Measurements from ENCODE around the gene ECM2. TPM values are rescaled to one million over a fixed set of nuclear protein-coding genes. Genes with fewer than 3 reads are reported as not detected.

Gene ECM2
- total and polyA plus RNA-seq, 8 donors, result 0.56 to 3.2 (median 1.8) TPM

GRCh38 chr9:92550765-92551164, 15.0 kb upstream of the ECM2 start:
- 87 to 88% methylated on average over 2 of the region's 2 CpGs for WGBS, 2 donors
- no peak overlapping the region for H3K27ac ChIP-seq
- H3K4me3 ChIP-seq, result no peak overlapping the region
- no peaks in the 10 kb centered on the region for H3K4me1 ChIP-seq
- ATAC-seq (no peak), DNase-seq (no peak), FAIRE-seq (no peak)
- no peak for TF ChIP-seq CTCF (IDR thresholded peaks at IDR 0.05)
- no peaks in the 10 kb centered on the region for H3K36me3 ChIP-seq
- intact Hi-C loops (cut with DNase I), result no loop called here
- H3K27me3 ChIP-seq, result no peaks in the 10 kb centered on the region
- no peaks in the 10 kb centered on the region for H3K9me3 ChIP-seq

DNA sequence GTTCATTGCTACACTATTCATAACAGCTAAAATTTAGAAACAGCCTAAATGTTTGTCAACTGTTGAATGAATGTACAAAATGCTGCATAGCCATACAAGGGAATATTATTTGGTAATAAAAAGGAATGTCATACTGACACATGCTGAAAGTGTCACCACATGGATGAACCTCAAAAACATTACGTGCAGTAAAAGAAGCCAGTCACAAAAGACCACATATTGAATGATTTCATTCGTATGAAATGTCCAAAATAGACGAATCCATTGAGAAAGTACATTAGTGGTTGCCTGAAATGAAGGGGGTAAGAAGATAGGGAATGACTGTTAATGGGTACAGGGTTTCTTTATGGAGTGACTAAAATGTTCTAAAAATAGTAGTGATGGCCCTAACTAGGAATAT, 11.6 kb upstream of the ECM2 start:
- no peaks in the 10 kb centered on the region for H3K9me3 ChIP-seq
- no peaks in the 10 kb centered on the region for H3K4me1 ChIP-seq
- no peaks in the 10 kb centered on the region for H3K27me3 ChIP-seq
- no peaks in the 10 kb centered on the region for H3K36me3 ChIP-seq
- intact Hi-C loops (cut with DNase I), result no loop called here
- FAIRE-seq, result no peak
- DNase-seq, result no peak
- 91 to 94% methylated on average over 3 of the region's 3 CpGs for WGBS, 2 donors
- ATAC-seq, result no peak
- TF ChIP-seq CTCF (IDR thresholded peaks at IDR 0.05), result no peak
- no peak overlapping the region for H3K27ac ChIP-seq
- H3K4me3 ChIP-seq, result no peak overlapping the region

DNA sequence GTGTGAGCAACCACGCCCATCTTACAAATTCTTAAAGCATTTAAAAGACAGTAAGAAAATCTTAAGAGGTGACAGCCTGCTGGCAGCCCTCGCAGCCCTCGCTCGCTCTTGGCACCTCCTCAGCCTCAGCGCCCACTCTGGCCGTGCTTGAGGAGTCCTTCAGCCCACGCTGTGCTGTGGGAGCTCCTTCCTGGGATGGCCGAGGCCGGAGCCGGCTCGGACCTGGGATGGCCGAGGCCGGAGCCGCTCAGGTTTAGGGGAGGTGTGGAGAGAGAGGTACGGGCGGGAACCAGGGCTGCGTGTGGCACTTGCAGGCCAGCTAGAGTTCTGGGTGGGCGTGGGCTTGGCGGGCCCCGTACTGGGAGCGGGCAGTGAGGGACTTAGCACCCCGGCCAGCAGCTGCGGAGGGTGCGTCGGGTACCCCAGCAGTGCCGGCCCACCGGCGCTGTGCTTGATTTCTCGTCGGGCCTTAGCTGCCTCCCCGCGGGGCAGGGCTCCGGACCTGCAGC, 9.3 kb upstream of the ECM2 start:
- no peaks in the 10 kb centered on the region for H3K27me3 ChIP-seq
- intact Hi-C loops (cut with DNase I), result no loop called here
- ATAC-seq (no peak), DNase-seq (peak in 1 of 6 donors; percentile 52), FAIRE-seq (no peak)
- no peaks in the 10 kb centered on the region for H3K4me1 ChIP-seq
- WGBS, 2 donors, result 97 to 100% methylated on average over 32 to 33 of the region's 33 CpGs
- TF ChIP-seq CTCF (IDR thresholded peaks at IDR 0.05), result no peak
- no peak overlapping the region for H3K4me3 ChIP-seq
- no peaks in the 10 kb centered on the region for H3K9me3 ChIP-seq
- no peaks in the 10 kb centered on the region for H3K36me3 ChIP-seq
- H3K27ac ChIP-seq, result no peak overlapping the region

DNA sequence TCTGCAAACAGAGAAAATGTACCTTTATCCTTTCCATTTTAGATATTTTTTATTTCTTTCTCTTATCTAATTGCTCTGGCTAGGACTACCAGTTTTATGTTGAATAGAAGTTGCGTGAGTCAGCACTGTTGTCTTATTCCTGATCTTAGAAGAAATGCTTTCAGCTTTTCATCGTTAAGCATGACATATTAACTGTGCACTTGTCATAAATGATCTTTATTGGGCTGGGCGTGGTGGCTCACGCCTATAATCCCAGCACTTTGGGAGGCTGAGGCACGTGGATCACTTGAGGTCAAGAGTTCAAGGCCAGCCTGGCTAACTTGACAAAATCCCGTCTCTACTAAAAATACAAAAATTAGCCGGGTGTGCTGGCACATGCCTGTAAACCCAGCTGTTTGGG, 8.2 kb upstream of the ECM2 start:
- no peaks in the 10 kb centered on the region for H3K4me1 ChIP-seq
- FAIRE-seq (no peak), ATAC-seq (no peak), DNase-seq (no peak)
- H3K9me3 ChIP-seq, result no peaks in the 10 kb centered on the region
- H3K27ac ChIP-seq, result no peak overlapping the region
- TF ChIP-seq CTCF (IDR thresholded peaks at IDR 0.05), result no peak
- 86% methylated on average over 7 of the region's 7 CpGs for WGBS, 2 donors
- no peaks in the 10 kb centered on the region for H3K36me3 ChIP-seq
- no peaks in the 10 kb centered on the region for H3K27me3 ChIP-seq
- intact Hi-C loops (cut with DNase I), result no loop called here
- H3K4me3 ChIP-seq, result no peak overlapping the region

DNA sequence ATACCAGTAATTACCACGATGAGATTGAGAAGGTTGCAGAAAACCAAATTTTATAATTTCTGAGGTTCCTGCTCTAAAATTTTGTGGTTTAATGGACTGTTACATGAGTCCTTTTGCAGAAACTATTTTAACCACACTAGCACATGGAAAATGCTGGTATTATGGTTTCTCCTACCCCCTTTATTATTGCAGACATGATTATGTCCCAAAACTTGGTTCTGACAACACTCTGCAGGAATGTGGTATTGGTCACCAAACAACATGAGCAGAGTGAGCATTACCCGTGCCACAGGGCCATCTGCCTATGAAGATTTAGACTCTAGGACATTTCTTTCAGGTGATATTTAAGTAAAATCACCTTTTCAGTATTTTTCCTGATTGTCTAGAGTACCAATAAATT, 2.8 kb upstream of the ECM2 start:
- no peak for ATAC-seq
- FAIRE-seq, result no peak
- intact Hi-C loops (cut with DNase I), result no loop called here
- no peaks in the 10 kb centered on the region for H3K9me3 ChIP-seq
- H3K36me3 ChIP-seq, result no peaks in the 10 kb centered on the region
- DNase-seq, result no peak
- H3K4me3 ChIP-seq, result no peak overlapping the region
- H3K27me3 ChIP-seq, result no peaks in the 10 kb centered on the region
- no peak for TF ChIP-seq CTCF (IDR thresholded peaks at IDR 0.05)
- H3K4me1 ChIP-seq, result peaks cover 0 to 8% (median 7%) of the 10 kb centered on the region in 3 donors
- WGBS, 2 donors, result 81 to 90% methylated on average over 2 of the region's 2 CpGs
- no peak overlapping the region for H3K27ac ChIP-seq
